ENCODE measurements around the gene NECTIN2. TPM values are rescaled to one million over a fixed set of nuclear protein-coding genes. Genes with fewer than 3 reads are reported as not detected.

NECTIN2 gene
- polyA plus RNA-seq, 2 of the 4 experiments (the other 2 are of a cell fraction): 69.4 to 89.6 TPM

DNA sequence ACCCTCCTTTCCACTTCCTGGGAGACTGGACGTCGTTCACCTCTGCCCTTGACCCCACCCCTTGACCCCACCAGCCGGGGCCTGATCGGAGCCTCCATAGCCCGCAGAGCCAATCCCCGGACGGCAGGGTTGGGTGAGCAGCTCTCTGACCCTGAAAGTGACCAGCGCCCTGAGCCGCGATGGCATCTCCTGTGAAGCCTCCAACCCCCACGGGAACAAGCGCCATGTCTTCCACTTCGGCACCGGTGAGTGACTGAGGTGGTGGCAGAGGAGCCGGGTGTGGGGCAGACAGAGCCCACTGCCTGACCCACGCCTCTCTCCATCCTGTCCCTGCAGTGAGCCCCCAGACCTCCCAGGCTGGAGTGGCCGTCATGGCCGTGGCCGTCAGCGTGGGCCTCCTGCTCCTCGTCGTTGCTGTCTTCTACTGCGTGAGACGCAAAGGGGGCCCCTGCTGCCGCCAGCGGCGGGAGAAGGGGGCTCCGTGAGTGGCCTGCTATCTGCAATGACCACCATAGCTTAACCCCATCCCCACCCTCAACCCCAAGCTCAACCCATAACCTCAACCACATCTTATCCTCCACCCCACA lies 26.8 kb upstream of the NECTIN2 start:
- no peak for DNase-seq (ENCODE audit: low read depth in 1 of 2, low spot score in 1 of 2)
- Histone ChIP-seq H3K4me3 (no peak overlapping the region), H3K4me1 (peaks cover 12% of the 10 kb centered on the region; the same call in 2 of the 3 replicates), H3K9me3 (no peaks in the 10 kb centered on the region), H3K27ac (no peak overlapping the region), H3K4me2 (no peak overlapping the region)
- WGBS (ENCODE audit: missing lambda C conversion rate): 93% methylated on average over 28 of the region's 28 CpGs
- CTCF ChIA-PET: interaction anchor here (0.6 to 3.4 kb wide), 11 partner anchors 12 to 248 kb away, joined by 3 to 15 read pairs (median 3); no protein-coding TSS in a partner anchor
- POLR2A ChIA-PET: interaction anchor here (1.6 kb wide), 1 partner anchor 11 kb away, joined by 6 read pairs; the partner anchor contains the start of gene BCAM
- no peak for FAIRE-seq
- TF ChIP-seq FOXS1 (CRISPR knock-in tag; IDR thresholded peaks at IDR 0.05) (no peak), KDM5A (IDR thresholded peaks at IDR 0.05) (no peak), BHLHE40 (IDR thresholded peaks at IDR 0.05; ENCODE audit: low read depth, low read length) (no peak), CBX8 (IDR thresholded peaks at IDR 0.05) (no peak), HEYL (CRISPR knock-in tag; IDR thresholded peaks at IDR 0.05) (no peak), HOXB13 (CRISPR knock-in tag; IDR thresholded peaks at IDR 0.05; ENCODE audit: low read depth) (no peak), GATA3 (IDR thresholded peaks at IDR 0.05; ENCODE audit: borderline replicate concordance) (no peak), ZC3H11A (IDR thresholded peaks at IDR 0.05) (no peak), MAX (IDR thresholded peaks at IDR 0.05) (no peak), MAZ (IDR thresholded peaks at IDR 0.05; ENCODE audit: borderline replicate concordance, low read depth, low read length) (no peak), NR3C1 (IDR thresholded peaks at IDR 0.05) (no peak), TP53 (CRISPR knock-in tag; IDR thresholded peaks at IDR 0.05) (no peak), ATOH8 (CRISPR knock-in tag; IDR thresholded peaks at IDR 0.05; ENCODE audit: low read depth) (no peak), SREBF2 (IDR thresholded peaks at IDR 0.05) (no peak), ZFP36 (IDR thresholded peaks at IDR 0.05; ENCODE audit: borderline replicate concordance, partially characterized antibody) (no peak)
- TF ChIP-seq, protein P1, sequence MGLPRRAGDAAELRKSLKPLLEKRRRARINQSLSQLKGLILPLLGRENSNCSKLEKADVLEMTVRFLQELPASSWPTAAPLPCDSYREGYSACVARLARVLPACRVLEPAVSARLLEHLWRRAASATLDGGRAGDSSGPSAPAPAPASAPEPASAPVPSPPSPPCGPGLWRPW (IDR thresholded peaks at IDR 0.05): no peak
- no peak for ATAC-seq

DNA sequence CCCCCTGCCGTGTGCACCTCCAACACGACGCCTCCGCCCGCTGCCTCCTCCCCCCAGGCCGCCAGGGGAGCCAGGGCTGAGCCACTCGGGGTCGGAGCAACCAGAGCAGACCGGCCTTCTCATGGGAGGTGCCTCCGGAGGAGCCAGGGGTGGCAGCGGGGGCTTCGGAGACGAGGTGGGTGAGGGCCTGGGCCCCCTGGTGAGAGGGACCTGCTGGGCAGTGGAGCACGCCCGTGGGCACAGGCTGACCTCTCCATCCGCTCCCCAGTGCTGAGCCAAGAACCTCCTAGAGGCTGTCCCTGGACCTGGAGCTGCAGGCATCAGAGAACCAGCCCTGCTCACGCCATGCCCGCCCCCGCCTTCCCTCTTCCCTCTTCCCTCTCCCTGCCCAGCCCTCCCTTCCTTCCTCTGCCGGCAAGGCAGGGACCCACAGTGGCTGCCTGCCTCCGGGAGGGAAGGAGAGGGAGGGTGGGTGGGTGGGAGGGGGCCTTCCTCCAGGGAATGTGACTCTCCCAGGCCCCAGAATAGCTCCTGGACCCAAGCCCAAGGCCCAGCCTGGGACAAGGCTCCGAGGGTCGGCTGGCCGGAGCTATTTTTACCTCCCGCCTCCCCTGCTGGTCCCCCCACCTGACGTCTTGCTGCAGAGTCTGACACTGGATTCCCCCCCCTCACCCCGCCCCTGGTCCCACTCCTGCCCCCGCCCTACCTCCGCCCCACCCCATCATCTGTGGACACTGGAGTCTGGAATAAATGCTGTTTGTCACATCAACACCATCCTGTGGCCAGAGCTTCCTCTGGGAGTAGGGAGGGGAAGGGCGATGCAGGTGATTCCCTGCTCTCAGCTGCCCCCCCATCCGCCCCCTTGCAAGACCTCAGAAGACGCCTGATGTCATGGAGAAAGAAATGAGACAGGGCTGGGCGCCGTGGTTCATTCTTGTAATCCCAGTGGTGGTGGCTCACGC lies 25.2 kb upstream of the NECTIN2 start:
- Histone ChIP-seq H3K4me2 (no peak overlapping the region), H3K9me3 (no peaks in the 10 kb centered on the region), H3K4me3 (no peak overlapping the region), H3K4me1 (peaks cover 12% of the 10 kb centered on the region; the same call in 2 of the 3 replicates), H3K27ac (no peak overlapping the region)
- POLR2A ChIA-PET: interaction anchor here (1.6 kb wide), 1 partner anchor 12 kb away, joined by 6 read pairs; the partner anchor contains the start of gene BCAM
- WGBS (ENCODE audit: missing lambda C conversion rate): 78% methylated on average over 22 of the region's 35 CpGs
- TF ChIP-seq RCOR1 (IDR thresholded peaks at IDR 0.05; ENCODE audit: low read depth, low read length) (no peak), CBX8 (IDR thresholded peaks at IDR 0.05) (no peak), RNF2 (IDR thresholded peaks at IDR 0.05; ENCODE audit: borderline replicate concordance, low read depth) (no peak), FOSL2 (IDR thresholded peaks at IDR 0.05) (no peak), FOSL2 (CRISPR knock-in tag; IDR thresholded peaks at IDR 0.05) (no peak), EP300 (IDR thresholded peaks at IDR 0.05) (no peak), ZNF302 (CRISPR knock-in tag; IDR thresholded peaks at IDR 0.05) (no peak), EHF (CRISPR knock-in tag; IDR thresholded peaks at IDR 0.05) (no peak), ESRRA (IDR thresholded peaks at IDR 0.05; ENCODE audit: borderline replicate concordance, low read length) (no peak), MYC (IDR thresholded peaks at IDR 0.05; ENCODE audit: borderline replicate concordance, low read length) (no peak), NR3C1 (IDR thresholded peaks at IDR 0.05) (no peak), ZSCAN20 (CRISPR knock-in tag; IDR thresholded peaks at IDR 0.05) (no peak), KDM5A (IDR thresholded peaks at IDR 0.05) (no peak), REST (IDR thresholded peaks at IDR 0.05) (no peak)
- no peak for FAIRE-seq
- CTCF ChIA-PET: interaction anchor here (0.6 to 4.9 kb wide), 9 partner anchors 9 to 132 kb away, joined by 3 to 25 read pairs (median 3); partner anchors contain the start of gene BCAM
- no peak for DNase-seq (ENCODE audit: low read depth in 1 of 2, low spot score in 1 of 2)
- peak in 1 of 2 experiments; percentile 38; a peak in 3 of 6 replicates for ATAC-seq
